Calu3 (cell line): ENCODE results near the gene OCSTAMP. TPM values are rescaled to one million over a fixed set of nuclear protein-coding genes. Genes with fewer than 3 reads are reported as not detected.

Experiments
- BruUV-seq: library from RNA; stranded (reverse); fragments of 400-500 nt; replicated peaks from 2 replicates; lab custom pipeline; 2021; lab: Mats Ljungman, UMichigan
- CTCF ChIA-PET: fragments of 300-600 bp; sonication (Branson Sonifier 250); formaldehyde crosslinking; loops from one replicate; lab custom pipeline; 2022; ENCODE audit warnings: antibody characterized with exemption; lab: Charles Lee
- DNase-seq: peaks from one replicate; pipeline ENCODE4 v3.0.0; 2022
- H3K27ac Mint-ChIP-seq: one replicate; pipeline ENCODE4 v1.8.0; 2022; ENCODE audit warnings: mixed read lengths; ENCODE audit not compliant: unreplicated experiment
- H3K27me3 Mint-ChIP-seq: one replicate; pipeline ENCODE4 v1.8.0; 2022; ENCODE audit warnings: mixed read lengths; ENCODE audit not compliant: unreplicated experiment
- H3K36me3 Mint-ChIP-seq: one replicate; pipeline ENCODE4 v1.8.0; 2022; ENCODE audit warnings: mild to moderate bottlenecking, moderate library complexity, mixed read lengths; ENCODE audit not compliant: insufficient read depth, unreplicated experiment
- H3K4me1 Mint-ChIP-seq: one replicate; pipeline ENCODE4 v1.8.0; 2022; ENCODE audit warnings: mild to moderate bottlenecking, low read depth, mixed read lengths; ENCODE audit not compliant: unreplicated experiment
- H3K4me3 Mint-ChIP-seq: one replicate; pipeline ENCODE4 v1.8.0; 2022; ENCODE audit warnings: mild to moderate bottlenecking, low read depth, moderate library complexity, mixed read lengths; ENCODE audit not compliant: unreplicated experiment
- H3K9me3 Mint-ChIP-seq: one replicate; pipeline ENCODE4 v1.8.0; 2022; ENCODE audit warnings: low read depth, mixed read lengths; ENCODE audit not compliant: unreplicated experiment
- CTCF ChIP-seq: fragments of 200-600 bp; IDR thresholded peaks from one replicate; pipeline ENCODE4 v1.8.0; 2022; ENCODE audit warnings: antibody characterized with exemption; ENCODE audit not compliant: unreplicated experiment
- intact Hi-C: fragments of 100-400 bp; cut with micrococcal nuclease; formaldehyde crosslinking; loops from one replicate; pipeline ENCODE4 v1.10.0; 2022; ENCODE audit not compliant: unreplicated experiment
- total RNA-seq: library from RNA; stranded (reverse); gene quantifications from 2 replicates; pipeline ENCODE4 v1.2.3, GENCODE V29; 2022

Gene OCSTAMP
- total RNA-seq, 1 experiment from 2014 or later: not detected

- H3K36me3 Mint-ChIP-seq: no peaks in the 10 kb centered on the region
- intact Hi-C loops: no loop called here
- H3K4me1 Mint-ChIP-seq: no peaks in the 10 kb centered on the region
- TF ChIP-seq CTCF: peak; percentile 26
- no peak overlapping the region for H3K27ac Mint-ChIP-seq
- no peak overlapping the region for H3K4me3 Mint-ChIP-seq
- peaks cover 46% of the 10 kb centered on the region for H3K27me3 Mint-ChIP-seq
- CTCF ChIA-PET: no interaction called here
- no TSS peak for BruUV-seq
- DNase-seq: no peak
- no peaks in the 10 kb centered on the region for H3K9me3 Mint-ChIP-seq
These were observed 11.3 kb downstream of the OCSTAMP start for GRCh38 chr20:46539113-46539512.

- Mint-ChIP-seq H3K4me3 (no peak overlapping the region), H3K4me1 (no peaks in the 10 kb centered on the region), H3K9me3 (no peaks in the 10 kb centered on the region), H3K36me3 (no peaks in the 10 kb centered on the region), H3K27me3 (peaks cover 51% of the 10 kb centered on the region), H3K27ac (no peak overlapping the region)
- CTCF ChIA-PET: no interaction called here
- no peak for TF ChIP-seq CTCF
- no TSS peak for BruUV-seq
- no peak for DNase-seq
- intact Hi-C loops: no loop called here
These were observed 19.8 kb downstream of the OCSTAMP start for GRCh38 chr20:46530640-46531039.

- Mint-ChIP-seq H3K27ac (no peak overlapping the region), H3K27me3 (peaks cover 67% of the 10 kb centered on the region), H3K4me1 (no peaks in the 10 kb centered on the region), H3K4me3 (no peak overlapping the region), H3K36me3 (no peaks in the 10 kb centered on the region), H3K9me3 (no peaks in the 10 kb centered on the region)
- no TSS peak for BruUV-seq
- no peak for TF ChIP-seq CTCF
- peak; percentile 29 for DNase-seq
- intact Hi-C loops: loop anchor here (5.0 kb wide), 1 partner anchor 33 kb away; no protein-coding TSS in a partner anchor
- CTCF ChIA-PET: interaction anchor here (0.8 to 1.2 kb wide), 2 partner anchors 166 to 610 kb away, joined by 3 read pairs; partner anchors contain the start of gene TP53RK
These were observed 26.6 kb downstream of the OCSTAMP start for GRCh38 chr20:46523696-46524328.

GRCh38 chr20:46523108-46523507, 27.3 kb downstream of the OCSTAMP start:
- Mint-ChIP-seq H3K36me3 (no peaks in the 10 kb centered on the region), H3K4me3 (no peak overlapping the region), H3K27me3 (peaks cover 67% of the 10 kb centered on the region), H3K4me1 (no peaks in the 10 kb centered on the region), H3K27ac (no peak overlapping the region), H3K9me3 (no peaks in the 10 kb centered on the region)
- BruUV-seq: no TSS peak
- no peak for DNase-seq
- CTCF ChIA-PET: interaction anchor here (1.2 to 3.4 kb wide), 2 partner anchors 157 to 167 kb away, joined by 3 to 9 read pairs; partner anchors contain the start of gene TP53RK
- intact Hi-C loops: loop anchor here (5.0 kb wide), 1 partner anchor 34 kb away; no protein-coding TSS in a partner anchor
- no peak for TF ChIP-seq CTCF
